GM12873 (cell line): ENCODE results near the gene ARHGAP25.

ENCODE experiments used
- CTCF ChIP-seq: IDR thresholded peaks from 2 replicates; pipeline ENCODE4 v1.5.1; 2012; ENCODE audit warnings: low read depth, mild to moderate bottlenecking, moderate library complexity, low read length, control low read depth; ENCODE audit not compliant: insufficient read depth; ENCODE audit errors: missing control alignments

The ARHGAP25 gene

DNA sequence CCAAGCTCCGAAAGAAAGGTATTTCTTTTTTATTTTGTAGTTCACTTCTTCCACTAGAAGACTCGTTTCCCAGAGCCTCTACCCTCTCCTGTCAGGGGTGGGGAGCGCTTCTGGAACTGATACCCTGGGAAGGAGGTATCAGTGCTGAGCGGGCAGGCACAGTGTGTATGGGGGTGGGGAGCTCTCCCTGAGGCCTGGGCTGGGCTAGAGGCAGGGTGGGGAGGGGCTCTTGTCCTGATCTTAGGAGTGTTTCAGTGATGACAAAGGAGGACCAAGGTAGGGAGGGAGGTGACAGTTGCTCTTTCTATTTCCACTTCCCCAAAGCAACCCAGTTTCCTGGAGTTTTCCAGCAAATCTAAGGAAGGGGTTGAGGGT is 65.4 kb downstream of the ARHGAP25 start:
- no peak for TF ChIP-seq CTCF

DNA sequence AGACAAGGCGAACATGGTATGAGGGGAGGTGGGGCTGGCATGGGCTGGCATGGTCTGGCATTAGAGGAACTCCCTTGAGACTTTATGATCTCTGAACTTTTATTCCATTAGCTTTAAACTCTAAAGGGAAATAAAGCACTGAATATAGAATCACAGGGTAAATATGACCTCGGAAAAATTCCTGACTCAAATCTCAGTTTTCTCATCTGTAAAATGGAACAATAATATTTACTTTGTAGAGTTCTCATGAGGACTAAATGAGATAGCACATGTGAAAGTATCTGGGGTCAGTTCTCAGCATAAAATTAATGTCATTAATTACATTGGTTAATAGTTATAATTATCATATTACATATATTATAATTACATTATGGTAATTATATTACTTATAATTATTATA is 65.9 kb downstream of the ARHGAP25 start:
- TF ChIP-seq CTCF = no peak

- TF ChIP-seq CTCF = no peak
Observed at GRCh38 chr2:68805025-68805424, 70.4 kb downstream of the ARHGAP25 start.

DNA sequence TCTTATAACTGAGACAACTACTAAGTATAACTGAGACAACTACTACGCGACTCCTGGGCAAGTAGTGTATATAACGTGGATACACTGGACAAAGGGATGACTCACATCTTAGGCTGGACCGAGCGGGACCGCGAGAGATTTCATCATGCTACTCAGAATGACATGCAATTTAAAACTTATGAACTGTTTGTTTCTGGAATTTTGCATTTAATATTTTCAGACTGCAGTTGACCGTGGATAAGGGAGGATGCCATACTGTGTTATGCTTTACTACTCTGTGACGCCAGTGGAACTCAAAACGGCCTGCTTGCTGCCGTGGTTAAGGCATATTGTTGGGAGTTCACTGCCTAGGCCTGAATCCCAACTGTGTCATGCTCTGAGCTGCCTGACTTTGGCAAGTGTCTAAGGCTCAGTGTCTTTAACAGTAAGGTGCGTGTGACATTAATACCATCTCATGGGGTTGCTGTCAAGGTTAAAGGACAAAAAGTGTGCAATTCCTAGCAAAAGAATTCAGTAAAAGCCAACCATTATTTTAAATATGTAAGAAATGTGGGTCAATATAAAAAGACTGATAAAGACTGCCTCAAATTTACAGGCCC is 72.0 kb downstream of the ARHGAP25 start:
- TF ChIP-seq CTCF = no peak

- no peak for TF ChIP-seq CTCF
Observed at GRCh38 chr2:68807821-68808266, 73.2 kb downstream of the ARHGAP25 start.

DNA sequence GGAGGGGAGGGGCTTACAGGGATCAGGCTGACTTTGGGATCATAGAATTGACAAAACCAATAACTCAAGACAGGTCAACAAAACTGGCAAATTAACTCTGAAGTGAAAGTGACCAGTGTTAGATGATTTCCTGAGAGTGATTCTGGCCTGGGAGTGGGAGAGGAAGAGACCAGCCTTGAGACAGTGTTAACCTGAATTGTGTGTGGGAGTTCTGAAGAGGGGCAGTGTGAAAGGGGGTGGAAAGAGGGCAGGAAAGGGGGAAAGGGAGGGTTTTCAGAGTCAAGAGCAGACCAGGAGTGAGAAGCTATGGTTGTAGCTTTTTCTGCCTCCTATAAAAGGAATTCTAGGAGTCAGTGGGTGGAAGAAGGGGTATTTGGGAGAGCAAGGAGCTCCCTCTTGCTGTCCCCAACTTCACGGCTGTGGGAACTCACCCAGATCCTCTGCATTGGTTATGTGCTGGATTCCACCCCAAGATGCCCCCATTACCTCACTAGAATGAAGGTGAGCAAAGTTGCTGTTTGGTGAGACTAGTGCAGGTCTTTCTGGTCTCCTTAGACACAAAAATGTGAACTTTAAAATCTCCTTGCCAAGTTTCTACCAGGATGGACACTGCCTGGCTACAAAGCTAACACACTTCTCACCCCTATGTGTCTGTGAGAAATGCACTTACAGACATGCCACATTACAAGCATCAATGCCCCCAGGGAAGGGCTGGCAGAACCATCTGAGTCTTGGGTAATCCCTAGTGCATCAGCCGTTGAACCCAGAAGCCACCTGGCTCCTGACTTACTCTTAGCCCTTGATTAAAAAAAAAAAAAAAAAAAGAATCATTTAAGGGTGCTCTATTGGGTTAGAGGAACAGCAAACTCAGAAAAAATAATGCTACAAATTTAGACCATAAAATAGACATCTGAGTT is 75.0 kb downstream of the ARHGAP25 start:
- no peak for TF ChIP-seq CTCF

- TF ChIP-seq CTCF = no peak
Observed at GRCh38 chr2:68811364-68811763, 76.8 kb downstream of the ARHGAP25 start.
